SK-N-SH treated with all-trans-retinoic acid at 6 μM for 48 hours (cell line): ENCODE measurements around the gene MVK.
A peak's percentile ranks its signal among the peaks of the same experiment; 100 is the strongest.

Source experiments
- ATAC-seq: fragments of 200-7000 bp; cut with Tn5 transposase; 3 replicates; pipeline ENCODE4 v1.9.1; 2020; ENCODE audit warnings: mild to moderate bottlenecking, moderate library complexity
- BACH2 ChIP-seq: fragments of 250-450 bp; sonication (Bioruptor Pico); IDR thresholded peaks from 2 replicates; pipeline ENCODE4 v1.9.0; 2021; ENCODE audit warnings: mild to moderate bottlenecking, borderline replicate concordance
- ESRRG ChIP-seq: fragments of 250-450 bp; sonication (Bioruptor Pico); IDR thresholded peaks from 2 replicates; pipeline ENCODE4 v1.6.1; 2021; ENCODE audit warnings: mild to moderate bottlenecking
- GLIS3 ChIP-seq: fragments of 250-450 bp; sonication (Bioruptor Pico); IDR thresholded peaks from 2 replicates; pipeline ENCODE4 v1.5.0; 2020; ENCODE audit warnings: mild to moderate bottlenecking, moderate library complexity
- ISL1 ChIP-seq: fragments of 250-450 bp; sonication (Bioruptor Pico); IDR thresholded peaks from 2 replicates; pipeline ENCODE4 v2.1.2; 2022; ENCODE audit warnings: mild to moderate bottlenecking, moderate library complexity
- OSR1 ChIP-seq: fragments of 250-450 bp; sonication (Bioruptor Pico); IDR thresholded peaks from 2 replicates; pipeline ENCODE4 v1.8.0; 2022; ENCODE audit warnings: moderate library complexity, mild to moderate bottlenecking, inconsistent platforms
- RARB ChIP-seq: fragments of 250-450 bp; sonication (Bioruptor Pico); IDR thresholded peaks from 2 replicates; pipeline ENCODE4 v1.8.0; 2021; ENCODE audit warnings: mild to moderate bottlenecking, moderate library complexity
- SNAI2 ChIP-seq: fragments of 250-450 bp; sonication (Bioruptor Pico); IDR thresholded peaks from 2 replicates; pipeline ENCODE4 v1.5.0; 2020; ENCODE audit warnings: mild to moderate bottlenecking, moderate library complexity
- TCF4 ChIP-seq: fragments of 250-450 bp; sonication (Bioruptor Pico); IDR thresholded peaks from 2 replicates; pipeline ENCODE4 v1.8.0; 2021; ENCODE audit warnings: mild to moderate bottlenecking, moderate library complexity, borderline replicate concordance
- TOX ChIP-seq: fragments of 250-450 bp; sonication (Bioruptor Pico); IDR thresholded peaks from 2 replicates; pipeline ENCODE4 v1.8.0; 2021; ENCODE audit warnings: mild to moderate bottlenecking, moderate library complexity, borderline replicate concordance
- ZC3H10 ChIP-seq: fragments of 250-450 bp; sonication (Bioruptor Pico); IDR thresholded peaks from 2 replicates; pipeline ENCODE4 v1.5.1; 2021; ENCODE audit warnings: mild to moderate bottlenecking, moderate library complexity
- ZFP3 ChIP-seq: fragments of 250-450 bp; sonication (Bioruptor Pico); IDR thresholded peaks from 2 replicates; pipeline ENCODE4 v1.5.0; 2020; ENCODE audit warnings: mild to moderate bottlenecking, moderate library complexity
- ZNF565 ChIP-seq: fragments of 450-650 bp; formaldehyde crosslinking; conservative IDR thresholded peaks from 2 replicates; pipeline ENCODE4 v1.5.0; 2020; ENCODE audit warnings: low read depth, mild to moderate bottlenecking, moderate library complexity
- ZNF8 ChIP-seq: fragments of 450-650 bp; formaldehyde crosslinking; IDR thresholded peaks from 2 replicates; pipeline ENCODE4 v1.5.0; 2020; ENCODE audit warnings: mild to moderate bottlenecking, moderate library complexity
- TF ChIP-seq, protein P1 (sequence below): fragments of 250-450 bp; sonication (Bioruptor Pico); IDR thresholded peaks from 2 replicates; pipeline ENCODE4 v1.8.0; 2021; ENCODE audit warnings: low read depth, mild to moderate bottlenecking, moderate library complexity, borderline replicate concordance
- TF ChIP-seq, protein P2 (sequence below): fragments of 250-450 bp; sonication (Bioruptor Pico); IDR thresholded peaks from 2 replicates; pipeline ENCODE4 v1.8.0; 2020; ENCODE audit warnings: mild to moderate bottlenecking, moderate library complexity, borderline replicate concordance
- TF ChIP-seq, protein P3 (sequence below): fragments of 250-450 bp; sonication (Bioruptor Pico); IDR thresholded peaks from 2 replicates; pipeline ENCODE4 v1.5.0; 2020; ENCODE audit warnings: mild to moderate bottlenecking, moderate library complexity
- TF ChIP-seq, protein P4 (sequence below): fragments of 250-450 bp; sonication (Bioruptor Pico); IDR thresholded peaks from 2 replicates; pipeline ENCODE4 v1.5.1; 2020; ENCODE audit warnings: low read depth, mild to moderate bottlenecking, moderate library complexity

The MVK gene

DNA sequence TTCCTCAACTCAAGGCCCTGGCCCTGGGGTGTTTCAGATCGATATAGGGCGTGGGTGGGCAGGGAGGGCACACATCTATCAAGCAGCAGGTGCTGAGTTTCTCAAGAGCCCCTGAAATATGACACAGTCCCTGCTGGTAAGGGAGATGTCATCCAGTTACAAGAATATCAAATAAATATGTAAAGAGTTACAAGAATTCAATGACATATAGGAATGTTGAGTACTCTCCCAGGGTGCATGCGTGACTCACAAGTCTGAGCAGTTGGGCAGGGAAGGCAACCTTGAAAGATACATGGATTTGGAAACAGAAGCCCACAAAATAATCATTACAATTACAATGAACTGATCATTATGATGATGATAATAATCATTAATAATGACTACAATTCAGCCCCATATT, 35.2 kb downstream of the MVK start:
- ATAC-seq, result no peak
- no peak for TF ChIP-seq TCF4 (CRISPR knock-in tag)

DNA sequence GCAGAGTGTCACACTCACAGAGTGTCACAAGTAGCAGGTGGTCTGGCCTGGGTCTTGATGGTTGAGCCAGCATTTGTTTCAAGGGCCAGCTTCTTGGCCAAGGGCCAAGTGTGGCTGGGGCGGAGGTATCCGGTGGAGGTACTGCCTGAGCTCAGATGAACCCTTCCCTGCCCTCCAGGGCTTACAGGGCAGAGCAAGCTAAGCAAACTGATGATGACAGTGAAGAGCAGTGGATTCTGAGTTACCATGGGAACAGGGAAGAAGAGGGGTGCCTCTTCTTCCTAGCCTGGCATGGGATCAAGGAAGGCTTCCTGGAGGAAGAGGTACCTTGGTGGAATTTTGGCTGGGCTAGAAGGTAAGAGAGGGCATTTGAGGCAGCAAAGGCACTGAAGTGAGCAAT, 35.7 kb downstream of the MVK start:
- ATAC-seq, result no peak
- TF ChIP-seq ZC3H10 (CRISPR knock-in tag), result no peak
- no peak for TF ChIP-seq ZFP3 (CRISPR knock-in tag)
- no peak for TF ChIP-seq ESRRG (CRISPR knock-in tag)
- TF ChIP-seq, protein P1, sequence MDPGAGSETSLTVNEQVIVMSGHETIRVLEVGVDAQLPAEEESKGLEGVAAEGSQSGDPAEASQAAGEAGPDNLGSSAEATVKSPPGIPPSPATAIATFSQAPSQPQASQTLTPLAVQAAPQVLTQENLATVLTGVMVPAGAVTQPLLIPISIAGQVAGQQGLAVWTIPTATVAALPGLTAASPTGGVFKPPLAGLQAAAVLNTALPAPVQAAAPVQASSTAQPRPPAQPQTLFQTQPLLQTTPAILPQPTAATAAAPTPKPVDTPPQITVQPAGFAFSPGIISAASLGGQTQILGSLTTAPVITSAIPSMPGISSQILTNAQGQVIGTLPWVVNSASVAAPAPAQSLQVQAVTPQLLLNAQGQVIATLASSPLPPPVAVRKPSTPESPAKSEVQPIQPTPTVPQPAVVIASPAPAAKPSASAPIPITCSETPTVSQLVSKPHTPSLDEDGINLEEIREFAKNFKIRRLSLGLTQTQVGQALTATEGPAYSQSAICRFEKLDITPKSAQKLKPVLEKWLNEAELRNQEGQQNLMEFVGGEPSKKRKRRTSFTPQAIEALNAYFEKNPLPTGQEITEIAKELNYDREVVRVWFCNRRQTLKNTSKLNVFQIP, result no peak
- no peak for TF ChIP-seq ZNF565 (CRISPR knock-in tag)
- TF ChIP-seq, protein P2, sequence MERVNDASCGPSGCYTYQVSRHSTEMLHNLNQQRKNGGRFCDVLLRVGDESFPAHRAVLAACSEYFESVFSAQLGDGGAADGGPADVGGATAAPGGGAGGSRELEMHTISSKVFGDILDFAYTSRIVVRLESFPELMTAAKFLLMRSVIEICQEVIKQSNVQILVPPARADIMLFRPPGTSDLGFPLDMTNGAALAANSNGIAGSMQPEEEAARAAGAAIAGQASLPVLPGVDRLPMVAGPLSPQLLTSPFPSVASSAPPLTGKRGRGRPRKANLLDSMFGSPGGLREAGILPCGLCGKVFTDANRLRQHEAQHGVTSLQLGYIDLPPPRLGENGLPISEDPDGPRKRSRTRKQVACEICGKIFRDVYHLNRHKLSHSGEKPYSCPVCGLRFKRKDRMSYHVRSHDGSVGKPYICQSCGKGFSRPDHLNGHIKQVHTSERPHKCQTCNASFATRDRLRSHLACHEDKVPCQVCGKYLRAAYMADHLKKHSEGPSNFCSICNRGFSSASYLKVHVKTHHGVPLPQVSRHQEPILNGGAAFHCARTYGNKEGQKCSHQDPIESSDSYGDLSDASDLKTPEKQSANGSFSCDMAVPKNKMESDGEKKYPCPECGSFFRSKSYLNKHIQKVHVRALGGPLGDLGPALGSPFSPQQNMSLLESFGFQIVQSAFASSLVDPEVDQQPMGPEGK (CRISPR knock-in tag), result no peak

DNA sequence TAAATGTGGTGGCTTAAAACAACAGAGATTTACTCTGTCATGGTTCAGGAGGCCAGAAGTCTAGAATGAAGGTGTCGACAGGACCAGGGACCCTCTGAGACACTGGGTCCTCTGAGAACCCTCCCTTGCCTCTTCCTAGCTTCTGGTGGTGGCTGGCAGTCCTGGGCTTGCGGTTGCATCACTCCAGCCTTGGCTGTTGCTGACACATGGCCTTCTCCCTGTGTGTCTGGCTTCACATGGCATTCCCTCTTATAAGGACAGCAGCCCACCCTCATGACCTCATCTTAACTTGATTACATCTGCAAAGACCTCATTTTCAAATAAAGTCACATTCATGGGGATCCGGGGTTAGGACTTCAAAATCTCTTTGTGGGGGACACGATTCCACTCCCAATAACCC, 36.9 kb downstream of the MVK start:
- TF ChIP-seq BACH2 (CRISPR knock-in tag), result no peak
- TF ChIP-seq, protein P1, result no peak
- no peak for TF ChIP-seq OSR1 (CRISPR knock-in tag)
- no peak for TF ChIP-seq RARB (CRISPR knock-in tag)
- no peak for TF ChIP-seq ZNF8 (CRISPR knock-in tag)
- no peak for TF ChIP-seq TOX (CRISPR knock-in tag)
- TF ChIP-seq TCF4 (CRISPR knock-in tag), result no peak
- TF ChIP-seq ISL1 (CRISPR knock-in tag), result no peak
- TF ChIP-seq ZC3H10 (CRISPR knock-in tag), result no peak
- TF ChIP-seq GLIS3, result no peak
- TF ChIP-seq, protein P3, sequence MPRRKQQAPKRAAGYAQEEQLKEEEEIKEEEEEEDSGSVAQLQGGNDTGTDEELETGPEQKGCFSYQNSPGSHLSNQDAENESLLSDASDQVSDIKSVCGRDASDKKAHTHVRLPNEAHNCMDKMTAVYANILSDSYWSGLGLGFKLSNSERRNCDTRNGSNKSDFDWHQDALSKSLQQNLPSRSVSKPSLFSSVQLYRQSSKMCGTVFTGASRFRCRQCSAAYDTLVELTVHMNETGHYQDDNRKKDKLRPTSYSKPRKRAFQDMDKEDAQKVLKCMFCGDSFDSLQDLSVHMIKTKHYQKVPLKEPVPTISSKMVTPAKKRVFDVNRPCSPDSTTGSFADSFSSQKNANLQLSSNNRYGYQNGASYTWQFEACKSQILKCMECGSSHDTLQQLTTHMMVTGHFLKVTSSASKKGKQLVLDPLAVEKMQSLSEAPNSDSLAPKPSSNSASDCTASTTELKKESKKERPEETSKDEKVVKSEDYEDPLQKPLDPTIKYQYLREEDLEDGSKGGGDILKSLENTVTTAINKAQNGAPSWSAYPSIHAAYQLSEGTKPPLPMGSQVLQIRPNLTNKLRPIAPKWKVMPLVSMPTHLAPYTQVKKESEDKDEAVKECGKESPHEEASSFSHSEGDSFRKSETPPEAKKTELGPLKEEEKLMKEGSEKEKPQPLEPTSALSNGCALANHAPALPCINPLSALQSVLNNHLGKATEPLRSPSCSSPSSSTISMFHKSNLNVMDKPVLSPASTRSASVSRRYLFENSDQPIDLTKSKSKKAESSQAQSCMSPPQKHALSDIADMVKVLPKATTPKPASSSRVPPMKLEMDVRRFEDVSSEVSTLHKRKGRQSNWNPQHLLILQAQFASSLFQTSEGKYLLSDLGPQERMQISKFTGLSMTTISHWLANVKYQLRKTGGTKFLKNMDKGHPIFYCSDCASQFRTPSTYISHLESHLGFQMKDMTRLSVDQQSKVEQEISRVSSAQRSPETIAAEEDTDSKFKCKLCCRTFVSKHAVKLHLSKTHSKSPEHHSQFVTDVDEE (CRISPR knock-in tag), result no peak
- no peak for TF ChIP-seq ZNF565 (CRISPR knock-in tag)

DNA sequence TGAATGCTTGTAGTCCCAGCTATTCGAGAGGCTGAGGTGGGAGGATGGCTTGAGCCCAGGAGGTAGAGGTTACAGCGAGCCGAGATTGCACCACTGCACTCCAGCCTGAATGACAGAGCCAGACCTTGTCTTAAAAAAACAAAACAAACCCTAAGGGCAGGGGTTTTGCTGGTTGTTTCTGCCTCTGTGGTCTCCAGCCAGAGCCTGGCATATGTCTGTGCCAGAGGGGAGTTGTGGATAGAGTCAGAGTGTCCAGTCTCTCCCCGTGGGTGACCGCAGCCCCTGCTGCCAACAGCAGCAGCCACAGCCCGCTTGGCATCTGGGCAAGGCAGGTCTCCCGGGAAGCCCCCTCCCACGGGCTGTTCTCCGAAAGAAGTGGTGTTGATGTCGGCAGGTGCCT, 37.6 kb downstream of the MVK start:
- ATAC-seq, result peak; percentile 22; the same call in 1 of the 3 replicates
- TF ChIP-seq ISL1 (CRISPR knock-in tag), result no peak
- TF ChIP-seq ZFP3 (CRISPR knock-in tag), result peak; percentile 73; the same call in 1 of the 2 replicates

More for the DNA sequence above, 36.9 kb downstream of the MVK start:
- ATAC-seq, result no peak

DNA sequence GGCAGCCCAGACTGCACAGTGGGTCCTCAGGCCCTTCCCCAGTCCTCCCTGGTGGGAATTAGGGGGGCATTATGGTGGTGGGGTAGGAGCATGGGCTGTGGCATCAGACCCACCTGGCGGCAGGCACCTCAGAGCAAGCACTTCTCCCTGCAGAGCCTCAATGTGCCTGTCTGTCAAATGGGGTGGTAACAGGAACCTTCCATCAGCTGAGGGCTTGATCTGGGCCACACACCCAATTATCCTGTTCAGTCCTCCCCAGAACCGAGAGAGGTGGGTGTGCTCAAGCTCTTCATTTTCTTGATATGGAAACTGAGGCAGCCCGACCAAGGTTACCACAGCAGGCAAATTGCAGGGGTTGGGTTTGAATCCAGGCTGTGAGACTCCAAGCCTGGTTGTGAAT, 38.4 kb downstream of the MVK start:
- TF ChIP-seq SNAI2, result no peak
- TF ChIP-seq, protein P4, sequence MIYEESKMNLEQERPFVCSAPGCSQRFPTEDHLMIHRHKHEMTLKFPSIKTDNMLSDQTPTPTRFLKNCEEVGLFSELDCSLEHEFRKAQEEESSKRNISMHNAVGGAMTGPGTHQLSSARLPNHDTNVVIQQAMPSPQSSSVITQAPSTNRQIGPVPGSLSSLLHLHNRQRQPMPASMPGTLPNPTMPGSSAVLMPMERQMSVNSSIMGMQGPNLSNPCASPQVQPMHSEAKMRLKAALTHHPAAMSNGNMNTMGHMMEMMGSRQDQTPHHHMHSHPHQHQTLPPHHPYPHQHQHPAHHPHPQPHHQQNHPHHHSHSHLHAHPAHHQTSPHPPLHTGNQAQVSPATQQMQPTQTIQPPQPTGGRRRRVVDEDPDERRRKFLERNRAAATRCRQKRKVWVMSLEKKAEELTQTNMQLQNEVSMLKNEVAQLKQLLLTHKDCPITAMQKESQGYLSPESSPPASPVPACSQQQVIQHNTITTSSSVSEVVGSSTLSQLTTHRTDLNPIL (CRISPR knock-in tag), result no peak
- no peak for ATAC-seq
